BJ (cell line): Measurements from ENCODE around the gene HSPB2. TPM values are rescaled to one million over a fixed set of nuclear protein-coding genes. Genes with fewer than 3 reads are reported as not detected.

ENCODE experiments used
- CTCF ChIA-PET: fragments of 350-600 bp; formaldehyde crosslinking; extraction: SDS; loops from one replicate; lab custom pipeline; 2021; ENCODE audit warnings: antibody characterized with exemption, inconsistent platforms; lab: Yijun Ruan, JAX
- POLR2A ChIA-PET: fragments of 300-600 bp; sonication (Branson Sonifier 250); formaldehyde crosslinking; extraction: SDS; loops from one replicate; lab custom pipeline; 2021; ENCODE audit warnings: antibody characterized with exemption; lab: Charles Lee
- DNase-seq: peaks from one replicate; pipeline ENCODE4 v3.0.0-alpha.2; 2011; ENCODE audit warnings: low read depth
- H3K27me3 ChIP-seq: 2 replicates; pipeline ENCODE4 v1.6.0; 2011; ENCODE audit warnings: low read length; ENCODE audit not compliant: control insufficient read depth, insufficient read depth
- H3K36me3 ChIP-seq: 2 replicates; pipeline ENCODE4 v1.5.1; 2011; ENCODE audit warnings: low read length; ENCODE audit not compliant: control insufficient read depth, insufficient read depth
- H3K4me3 ChIP-seq: 2 replicates; pipeline ENCODE4 v1.5.1; 2011; ENCODE audit warnings: low read depth, mild to moderate bottlenecking, control low read depth, low read length
- polyA minus RNA-seq: library from RNA; depleted of rRNA, polyadenylated mRNA; stranded (reverse); fragments of >200 nt; gene quantifications from 2 replicates; pipeline ENCODE4 v1.2.3, GENCODE V29; 2011; rRNA and poly(A)+ RNA removed
- polyA plus RNA-seq: library from polyadenylated mRNA; depleted of rRNA; stranded (reverse); fragments of >200 nt; gene quantifications from 2 replicates; pipeline ENCODE4 v1.2.3, GENCODE V29; 2011; rRNA removed
- TF ChIP-seq, protein P1 (sequence below): IDR thresholded peaks from 2 replicates; pipeline ENCODE4 v1.5.1; 2011; ENCODE audit warnings: low read depth, mild to moderate bottlenecking, control low read depth, inconsistent platforms, low read length, moderate library complexity; ENCODE audit not compliant: insufficient read depth

The HSPB2 gene, protein sequence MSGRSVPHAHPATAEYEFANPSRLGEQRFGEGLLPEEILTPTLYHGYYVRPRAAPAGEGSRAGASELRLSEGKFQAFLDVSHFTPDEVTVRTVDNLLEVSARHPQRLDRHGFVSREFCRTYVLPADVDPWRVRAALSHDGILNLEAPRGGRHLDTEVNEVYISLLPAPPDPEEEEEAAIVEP
- polyA plus RNA-seq (2.5 and 4.0 TPM in 2 replicates), polyA minus RNA-seq (1.2 and 2.8 TPM in 2 replicates)

DNA sequence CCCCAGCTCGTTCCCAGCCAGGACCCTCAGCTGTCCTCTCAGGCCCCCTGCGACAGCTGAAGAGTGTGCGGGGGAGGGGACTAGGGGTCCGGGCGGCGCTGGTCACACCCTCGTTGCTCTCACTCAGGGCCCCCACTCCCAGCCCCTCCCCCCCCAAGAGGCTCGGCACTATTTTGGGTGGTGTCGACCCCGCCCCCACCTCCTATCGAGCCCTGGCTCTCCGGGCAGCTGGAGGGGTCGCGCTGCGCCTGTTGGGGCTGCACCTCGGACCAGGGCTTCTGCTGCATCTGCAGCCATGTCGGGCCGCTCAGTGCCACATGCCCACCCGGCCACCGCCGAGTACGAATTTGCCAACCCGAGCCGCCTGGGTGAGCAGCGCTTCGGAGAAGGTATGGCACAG lies at the start of gene HSPB2:
Gene HSPB2 (plus strand): TSS at position 200 of the 400 bp plus-strand sequence. CDS start 96 bp downstream, at position 296.
- ChIA-PET CTCF (interaction anchor here (1.2 kb wide), 1 partner anchor 14 kb away, joined by 7 read pairs; no protein-coding TSS in a partner anchor), POLR2A (no interaction called here)
- H3K36me3 ChIP-seq = peaks cover 1% of the 10 kb centered on the region; the same call in 1 of the 2 replicates
- TF ChIP-seq, protein P1, sequence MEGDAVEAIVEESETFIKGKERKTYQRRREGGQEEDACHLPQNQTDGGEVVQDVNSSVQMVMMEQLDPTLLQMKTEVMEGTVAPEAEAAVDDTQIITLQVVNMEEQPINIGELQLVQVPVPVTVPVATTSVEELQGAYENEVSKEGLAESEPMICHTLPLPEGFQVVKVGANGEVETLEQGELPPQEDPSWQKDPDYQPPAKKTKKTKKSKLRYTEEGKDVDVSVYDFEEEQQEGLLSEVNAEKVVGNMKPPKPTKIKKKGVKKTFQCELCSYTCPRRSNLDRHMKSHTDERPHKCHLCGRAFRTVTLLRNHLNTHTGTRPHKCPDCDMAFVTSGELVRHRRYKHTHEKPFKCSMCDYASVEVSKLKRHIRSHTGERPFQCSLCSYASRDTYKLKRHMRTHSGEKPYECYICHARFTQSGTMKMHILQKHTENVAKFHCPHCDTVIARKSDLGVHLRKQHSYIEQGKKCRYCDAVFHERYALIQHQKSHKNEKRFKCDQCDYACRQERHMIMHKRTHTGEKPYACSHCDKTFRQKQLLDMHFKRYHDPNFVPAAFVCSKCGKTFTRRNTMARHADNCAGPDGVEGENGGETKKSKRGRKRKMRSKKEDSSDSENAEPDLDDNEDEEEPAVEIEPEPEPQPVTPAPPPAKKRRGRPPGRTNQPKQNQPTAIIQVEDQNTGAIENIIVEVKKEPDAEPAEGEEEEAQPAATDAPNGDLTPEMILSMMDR = no peak
- DNase-seq = no peak
- H3K27me3 ChIP-seq = no peaks in the 10 kb centered on the region
- H3K4me3 ChIP-seq = peak within 1 kb of the TSS; percentile 46

DNA sequence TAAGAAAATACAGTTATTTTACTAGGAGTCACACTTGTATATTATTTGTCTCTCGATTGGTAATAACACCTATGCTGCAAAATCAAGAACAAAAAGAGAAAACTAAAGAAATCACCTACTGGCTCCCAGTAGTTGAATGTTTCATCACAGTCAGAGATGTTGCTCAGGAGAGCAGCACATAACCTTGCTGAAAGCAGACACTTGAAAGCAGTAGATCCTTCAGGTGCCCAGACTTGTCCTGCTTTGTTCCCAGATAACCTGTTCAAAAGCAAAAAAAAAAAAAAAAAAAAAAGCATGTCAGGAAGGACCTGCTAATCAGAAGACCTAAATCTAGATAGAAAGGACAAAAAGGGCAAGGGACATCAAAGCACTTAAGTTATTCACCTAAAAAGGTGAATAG lies 42.4 kb upstream of the HSPB2 start:
- Histone ChIP-seq H3K4me3 (no peak overlapping the region), H3K36me3 (peaks cover 3% of the 10 kb centered on the region), H3K27me3 (no peaks in the 10 kb centered on the region)
- TF ChIP-seq, protein P1 = no peak
- no peak for DNase-seq
- ChIA-PET CTCF (interaction anchor here (0.6 to 2.2 kb wide), 11 partner anchors 9 to 265 kb away, joined by 3 to 9 read pairs (median 4); partner anchors contain the start of gene CFAP68), POLR2A (no interaction called here)

DNA sequence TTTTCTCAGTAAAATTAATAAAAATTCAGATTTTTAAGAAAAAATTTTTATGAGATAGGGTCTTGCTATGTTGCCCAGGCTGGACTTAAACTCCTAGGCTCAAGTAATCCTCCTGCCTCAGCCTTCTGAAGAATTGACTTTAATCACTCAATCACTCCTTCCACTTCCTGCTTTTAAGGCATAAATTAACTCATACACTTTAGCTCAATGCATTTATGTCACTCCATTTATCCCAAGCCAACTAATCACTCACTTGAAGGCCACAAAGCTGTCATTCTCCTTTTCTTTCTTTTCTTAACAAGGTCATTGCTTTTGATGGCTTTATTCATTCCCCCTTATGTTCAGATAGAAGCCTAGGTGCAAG lies 42.0 kb upstream of the HSPB2 start:
- TF ChIP-seq, protein P1 = no peak
- ChIA-PET POLR2A (no interaction called here), CTCF (interaction anchor here (0.6 to 2.2 kb wide), 15 partner anchors 9 to 266 kb away, joined by 3 to 11 read pairs (median 4); partner anchors contain the start of gene CFAP68)
- no peak for DNase-seq
- H3K36me3 ChIP-seq = peaks cover 3% of the 10 kb centered on the region
- peak overlapping the region; percentile 85 for H3K4me3 ChIP-seq
- no peaks in the 10 kb centered on the region for H3K27me3 ChIP-seq

DNA sequence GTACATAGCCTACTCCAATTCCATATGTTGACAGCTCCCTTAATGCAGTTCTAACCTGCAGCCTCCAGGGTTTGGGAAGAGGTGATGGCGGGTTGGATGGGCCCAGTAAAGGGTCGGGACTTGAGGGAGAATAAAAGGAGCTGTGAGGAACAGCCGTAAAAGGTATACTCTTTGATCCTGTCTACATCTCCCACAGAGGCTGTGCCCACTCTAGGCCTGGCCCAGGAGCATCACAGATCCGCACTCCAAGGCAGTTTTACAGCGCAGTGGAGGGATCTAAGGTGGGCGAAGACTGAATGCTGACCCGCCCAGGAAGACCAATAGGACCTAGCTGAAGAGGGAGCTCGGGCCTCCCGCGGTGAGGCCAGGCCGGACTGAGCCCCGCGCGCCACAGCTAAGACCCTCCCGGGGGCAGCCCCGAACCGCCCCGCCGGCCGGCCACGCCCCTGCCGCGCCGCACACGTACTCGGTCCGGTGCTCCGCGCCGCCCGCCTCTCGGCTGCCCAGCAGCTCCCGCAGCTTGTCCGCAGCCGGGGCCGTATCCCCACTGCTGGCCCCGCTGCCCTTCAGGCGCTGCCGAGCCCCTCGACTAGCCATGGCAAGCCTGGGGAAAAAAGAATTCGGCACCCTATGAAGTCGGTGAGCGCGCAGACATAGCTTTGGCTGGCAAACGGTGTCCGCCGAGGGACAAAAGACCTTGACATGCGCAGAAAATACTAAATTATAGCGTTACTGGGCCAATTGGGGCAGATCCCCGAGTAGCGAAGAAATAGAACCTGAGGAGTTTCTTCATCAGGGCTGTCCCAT lies 41.4 kb upstream of the HSPB2 start, which contains the start of gene ALG9:
Gene ALG9 (minus strand): TSS at position 696 of the 807 bp plus-strand sequence. CDS start 99 bp downstream, at position 597.
- POLR2A ChIA-PET = no interaction called here
- Histone ChIP-seq H3K36me3 (peaks cover 3% of the 10 kb centered on the region), H3K4me3 (peak within 1 kb of the TSS; percentile 85), H3K27me3 (no peaks in the 10 kb centered on the region)
- no peak for DNase-seq
- CTCF ChIA-PET = interaction anchor here (0.6 to 2.2 kb wide), 19 partner anchors 9 to 266 kb away, joined by 3 to 11 read pairs (median 4); partner anchors contain the start of gene CFAP68
- TF ChIP-seq, protein P1 = peak; percentile 49
